Measurements from ENCODE around the gene MSRB1.
"Not testable (repeated sequence)": the region's sequence is repeated elsewhere in the genome, so short reads cannot be mapped to it uniquely, and the experiment has no call there.

Gene MSRB1

GRCh38 chr16:1960665-1961630 is 17.9 kb upstream of the MSRB1 start:
- peak in 1 of 2 donors; percentile 47 for DNase-seq

- DNase-seq, result peak; percentile 89 to 91
These were observed 16.5 kb upstream of the MSRB1 start, which contains the start of gene NDUFB10 for GRCh38 chr16:1959269-1960039. NDUFB10 (plus strand) TSS chr16:1959538; CDS start chr16:1959625, 87 bp downstream.

GRCh38 chr16:1958715-1959268 is 15.8 kb upstream of the MSRB1 start:
- DNase-seq, result no peak

- DNase-seq, result not testable (repeated sequence)
These were observed 15.1 kb upstream of the MSRB1 start for GRCh38 chr16:1958143-1958491.

GRCh38 chr16:1957434-1958142 is 14.6 kb upstream of the MSRB1 start:
- DNase-seq, result not testable (repeated sequence)

GRCh38 chr16:1953734-1954133 is 10.7 kb upstream of the MSRB1 start:
- no peak for DNase-seq

GRCh38 chr16:1950559-1950958 is 7.6 kb upstream of the MSRB1 start:
- DNase-seq, result no peak

GRCh38 chr16:1950047-1950446 is 7.0 kb upstream of the MSRB1 start:
- DNase-seq, result no peak

- no peak for DNase-seq
These were observed 6.5 kb upstream of the MSRB1 start for GRCh38 chr16:1949507-1949906.

- no peak for DNase-seq
These were observed 4.3 kb upstream of the MSRB1 start for GRCh38 chr16:1947369-1947670.

GRCh38 chr16:1946495-1947368 is 3.7 kb upstream of the MSRB1 start:
- DNase-seq, result no peak

- no peak for DNase-seq
These were observed 2.8 kb upstream of the MSRB1 start for GRCh38 chr16:1945559-1946391.

GRCh38 chr16:1944612-1945199 is 1.7 kb upstream of the MSRB1 start:
- DNase-seq, result no peak

- DNase-seq, result peak in 1 of 2 donors; percentile 51
These were observed 771 bp downstream of the MSRB1 start for GRCh38 chr16:1942047-1942809.

- DNase-seq, result no peak
These were observed 1.6 kb downstream of the MSRB1 start for GRCh38 chr16:1941162-1942046.

- no peak for DNase-seq
These were observed 2.5 kb downstream of the MSRB1 start for GRCh38 chr16:1940273-1941161.

GRCh38 chr16:1939833-1940232 is 3.2 kb downstream of the MSRB1 start:
- DNase-seq, result not testable (repeated sequence)

- DNase-seq, result no peak
These were observed 4.1 kb downstream of the MSRB1 start for GRCh38 chr16:1938910-1939309.

Data from CD4-positive, alpha-beta T cell treated with Interleukin-4 for 1 hour (primary cell).